Stimulated activated CD4-positive, alpha-beta T cell treated with anti-CD3 and anti-CD28 coated beads, TNF-alpha, amount 100 ng/mL, for 48 hours (primary cell): ENCODE results near the gene RAD50.
"Not testable (repeated sequence)": the region's sequence is repeated elsewhere in the genome, so short reads cannot be mapped to it uniquely, and the experiment has no call there.

Experiments used
- DNase-seq, 3 donors: peaks; one replicate each; pipeline ENCODE4 v3.0.0-alpha.2; 2020; ENCODE audit warnings: low read depth in 3 of 3

RAD50 gene

DNA sequence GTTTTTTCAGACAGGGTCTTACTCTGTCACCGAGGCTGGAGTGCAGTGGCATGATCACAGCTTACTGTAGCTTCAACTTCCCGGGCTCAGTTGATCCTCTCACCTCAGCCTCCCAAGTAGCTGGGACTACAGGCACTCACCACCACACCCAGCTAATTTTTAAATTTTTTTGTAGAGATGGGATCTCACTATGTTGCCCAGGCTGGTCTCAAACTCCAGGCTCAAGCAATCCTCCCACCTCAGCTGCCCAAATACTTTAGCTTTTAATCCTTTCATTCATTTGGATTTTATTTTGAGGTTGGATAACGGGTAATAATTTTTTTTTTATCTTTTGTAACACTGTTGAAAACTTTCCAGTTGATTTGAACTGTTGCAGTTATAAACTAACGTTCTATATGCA is 76.8 kb downstream of the RAD50 start:
- not testable (repeated sequence) for DNase-seq

DNA sequence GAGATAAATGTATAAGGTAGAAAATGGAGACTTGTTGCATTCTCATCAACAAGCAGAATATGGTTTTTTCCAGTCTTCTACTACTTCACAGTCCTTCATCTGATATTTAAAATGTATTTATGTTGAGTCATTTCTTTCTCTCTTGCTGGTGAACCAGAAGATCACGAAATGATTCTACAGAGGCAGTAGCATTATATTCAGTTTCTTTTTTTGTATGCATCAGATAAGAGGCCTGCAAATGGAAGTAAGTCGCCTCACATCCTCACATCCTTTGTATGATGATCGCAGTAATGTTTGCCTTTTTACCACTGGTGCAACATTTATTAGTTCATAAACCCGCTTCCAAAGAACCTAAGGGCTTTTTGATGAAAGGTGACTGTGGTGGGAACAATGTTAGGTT is 79.1 kb downstream of the RAD50 start:
- DNase-seq, result no peak

- no peak for DNase-seq
These were observed 80.5 kb downstream of the RAD50 start for GRCh38 chr5:132637241-132637640.

- DNase-seq, result no peak
These were observed 82.9 kb downstream of the RAD50 start for GRCh38 chr5:132639706-132640130.

GRCh38 chr5:132640613-132641012 is 83.8 kb downstream of the RAD50 start:
- no peak for DNase-seq

- no peak for DNase-seq
These were observed 84.5 kb downstream of the RAD50 start for GRCh38 chr5:132641241-132641723.

GRCh38 chr5:132641841-132642240 is 85.1 kb downstream of the RAD50 start:
- DNase-seq, result no peak

DNA sequence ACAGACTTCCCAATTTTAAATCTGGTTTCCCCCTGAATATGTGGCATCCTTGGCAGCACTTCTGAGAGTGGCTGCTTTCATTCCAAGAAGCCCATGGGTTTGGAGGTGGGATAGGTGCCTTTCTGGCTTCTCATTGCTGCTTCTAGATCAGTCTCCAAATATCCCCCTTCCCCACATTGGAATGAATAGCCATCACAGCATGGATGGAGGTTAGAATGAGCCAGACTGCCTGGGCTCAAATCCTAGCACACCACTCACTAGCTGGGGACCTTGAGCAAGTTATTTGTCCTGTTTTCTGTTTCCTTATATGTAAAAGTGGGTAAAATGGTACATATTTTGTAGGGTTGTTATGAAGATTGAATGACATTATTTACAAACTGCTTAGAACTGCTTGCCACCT is 87.4 kb downstream of the RAD50 start:
- DNase-seq, result no peak

DNA sequence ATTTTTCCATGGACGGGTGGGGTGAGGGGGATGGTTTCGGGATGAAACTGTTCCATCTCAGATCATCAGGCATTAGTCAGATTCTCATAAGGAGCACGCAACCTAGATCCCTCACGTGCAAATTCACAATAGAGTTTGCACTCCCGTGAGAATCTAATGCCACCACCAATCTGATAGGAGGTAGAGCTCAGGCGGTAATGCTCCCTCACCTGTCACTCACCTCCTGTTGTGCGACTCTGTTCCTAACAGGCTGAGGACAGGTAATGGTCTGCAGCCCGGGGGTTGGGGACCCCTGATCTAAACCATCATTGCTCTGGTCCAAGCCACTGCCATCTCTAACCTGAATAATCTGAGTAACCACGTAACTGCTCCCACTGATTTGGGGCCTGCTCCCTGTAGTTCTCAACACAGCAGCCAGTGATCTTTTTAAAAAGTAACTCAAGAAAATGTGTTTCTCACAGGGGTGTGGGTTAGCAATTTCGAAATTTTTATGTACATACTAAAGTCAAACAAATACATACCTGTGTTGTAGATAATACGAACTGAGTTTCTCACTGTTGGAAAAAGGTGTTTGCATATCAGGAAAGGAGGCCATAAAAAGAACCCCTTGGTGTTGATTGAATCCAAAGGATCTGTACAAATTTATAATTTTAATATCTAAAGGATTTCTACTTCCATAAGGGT is 89.9 kb downstream of the RAD50 start:
- no peak for DNase-seq

GRCh38 chr5:132647473-132647872 is 90.7 kb downstream of the RAD50 start:
- no peak for DNase-seq

GRCh38 chr5:132648355-132648754 is 91.6 kb downstream of the RAD50 start:
- DNase-seq, result no peak

- DNase-seq, result no peak
These were observed 95.2 kb downstream of the RAD50 start for GRCh38 chr5:132651838-132652469.

DNA sequence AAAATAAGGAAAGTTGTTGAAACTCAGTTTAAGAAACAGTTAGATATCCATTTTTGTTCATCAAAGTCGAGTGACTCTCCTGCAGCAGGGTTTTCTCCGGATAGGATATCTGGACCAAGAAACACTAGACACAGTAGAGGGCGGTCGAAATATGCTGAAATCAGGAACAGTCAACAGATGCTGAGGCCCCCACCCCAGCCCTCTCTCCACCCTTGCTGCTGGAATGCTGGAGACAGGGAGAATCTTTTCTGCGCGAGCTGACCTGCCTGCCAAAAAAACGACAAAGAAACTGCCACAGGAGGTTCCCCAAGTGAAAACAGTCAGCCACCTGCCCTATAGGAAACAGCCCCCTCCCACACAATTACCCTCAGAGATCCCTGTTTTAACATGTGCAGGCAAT is 96.9 kb downstream of the RAD50 start:
- DNase-seq, result no peak

DNA sequence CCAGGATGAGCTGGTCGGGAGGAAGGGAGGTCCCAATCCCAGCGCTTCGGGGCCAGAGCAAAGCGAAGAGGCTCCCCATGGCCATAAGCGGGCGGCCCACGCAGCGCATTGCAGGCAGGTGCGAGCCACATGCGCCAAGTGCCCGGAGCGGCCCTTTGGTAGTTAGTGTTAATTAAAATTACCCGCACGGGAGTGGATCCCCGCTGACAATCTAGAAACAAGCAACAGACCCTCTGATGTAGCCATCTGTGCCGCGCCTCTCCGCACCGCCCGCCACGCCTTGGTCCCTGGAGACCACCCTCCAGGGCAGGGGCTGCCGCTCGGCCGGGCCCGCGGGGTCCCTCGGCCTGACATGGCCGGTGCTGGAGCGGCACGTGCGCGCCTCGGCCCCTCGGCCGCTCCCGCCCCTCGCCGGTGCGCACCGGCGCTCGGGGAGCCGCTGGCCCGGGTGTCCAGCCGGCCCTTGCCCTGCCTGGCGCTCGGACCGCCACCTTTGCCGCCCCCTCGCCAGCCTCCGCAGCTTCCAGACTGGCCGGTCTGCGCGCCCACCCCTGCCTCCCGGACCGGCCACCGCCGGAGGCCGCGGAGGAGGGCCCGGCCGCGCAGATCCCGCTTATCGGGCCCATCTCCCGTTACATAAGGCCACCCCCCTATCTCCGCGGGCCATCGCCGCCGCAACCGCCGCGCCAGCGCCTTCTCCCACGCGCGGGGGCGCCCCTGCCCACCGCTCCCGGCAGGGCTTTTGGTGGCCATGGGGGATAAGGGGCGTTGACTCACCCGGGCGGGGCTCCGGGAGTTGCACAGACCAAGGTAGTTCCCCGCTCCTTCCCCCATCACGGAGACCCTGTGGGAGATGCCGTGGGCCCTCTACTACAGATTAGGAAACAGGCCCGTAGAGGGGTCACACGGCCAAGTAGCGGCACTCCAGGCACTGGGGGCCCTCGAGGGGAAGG is 99.3 kb downstream of the RAD50 start:
- DNase-seq, result no peak

DNA sequence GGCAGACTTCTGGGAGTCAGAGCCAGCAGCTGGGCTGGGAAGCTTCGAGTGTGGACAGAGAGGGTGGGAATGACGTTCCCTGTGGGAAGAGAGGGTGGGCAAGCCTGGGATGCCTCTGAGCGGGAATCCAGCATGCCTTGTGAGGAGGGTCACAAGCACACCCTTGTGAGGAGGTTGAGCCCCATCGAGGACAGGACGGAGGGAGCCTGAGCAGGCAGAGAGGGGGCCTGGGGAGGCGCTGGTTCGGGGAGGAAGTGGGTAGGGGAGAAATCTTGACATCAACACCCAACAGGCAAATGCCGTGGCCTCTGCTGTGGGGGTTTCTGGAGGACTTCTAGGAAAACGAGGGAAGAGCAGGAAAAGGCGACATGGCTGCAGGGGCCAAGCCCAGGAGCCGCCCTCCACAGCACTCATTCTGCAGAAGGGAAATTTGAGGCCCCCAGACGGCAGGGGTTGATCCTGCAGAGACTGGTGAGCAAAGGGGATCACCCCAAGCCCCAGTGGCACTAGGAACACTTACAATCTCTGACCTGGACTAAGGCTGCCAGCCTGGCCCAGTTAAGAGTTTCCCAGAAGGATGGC is 100.1 kb downstream of the RAD50 start:
- no peak for DNase-seq

DNA sequence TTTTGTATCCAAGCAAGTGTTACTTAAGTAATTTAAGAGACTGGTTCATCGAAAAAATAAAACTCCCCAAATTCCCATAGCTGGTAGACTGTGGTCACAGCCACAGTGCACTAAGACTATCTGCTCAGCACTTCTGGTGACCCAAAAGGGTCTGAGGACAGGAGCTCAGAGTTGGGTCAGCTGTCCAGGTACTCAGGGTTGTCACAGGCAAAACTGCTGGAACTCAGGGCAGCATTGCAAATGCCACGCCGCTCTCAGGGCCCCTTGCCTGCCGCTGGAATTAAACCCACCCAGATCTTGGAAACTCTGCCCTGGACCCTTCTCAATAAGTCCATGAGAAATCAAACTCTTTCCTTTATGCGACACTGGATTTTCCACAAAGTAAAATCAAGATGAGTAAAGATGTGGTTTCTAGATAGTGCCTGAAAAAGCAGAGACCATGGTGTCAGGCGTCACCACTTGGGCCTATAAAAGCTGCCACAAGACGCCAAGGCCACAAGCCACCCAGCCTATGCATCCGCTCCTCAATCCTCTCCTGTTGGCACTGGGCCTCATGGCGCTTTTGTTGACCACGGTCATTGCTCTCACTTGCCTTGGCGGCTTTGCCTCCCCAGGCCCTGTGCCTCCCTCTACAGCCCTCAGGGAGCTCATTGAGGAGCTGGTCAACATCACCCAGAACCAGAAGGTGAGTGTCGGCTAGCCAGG is 101.1 kb downstream of the RAD50 start, which contains the start of gene IL13:
Gene IL13 (plus strand): TSS at position 498 of the 705 bp plus-strand sequence. CDS start 14 bp downstream, at position 512.
- DNase-seq, result no peak

- DNase-seq, result no peak
These were observed 101.9 kb downstream of the RAD50 start for GRCh38 chr5:132658381-132659302.

DNA sequence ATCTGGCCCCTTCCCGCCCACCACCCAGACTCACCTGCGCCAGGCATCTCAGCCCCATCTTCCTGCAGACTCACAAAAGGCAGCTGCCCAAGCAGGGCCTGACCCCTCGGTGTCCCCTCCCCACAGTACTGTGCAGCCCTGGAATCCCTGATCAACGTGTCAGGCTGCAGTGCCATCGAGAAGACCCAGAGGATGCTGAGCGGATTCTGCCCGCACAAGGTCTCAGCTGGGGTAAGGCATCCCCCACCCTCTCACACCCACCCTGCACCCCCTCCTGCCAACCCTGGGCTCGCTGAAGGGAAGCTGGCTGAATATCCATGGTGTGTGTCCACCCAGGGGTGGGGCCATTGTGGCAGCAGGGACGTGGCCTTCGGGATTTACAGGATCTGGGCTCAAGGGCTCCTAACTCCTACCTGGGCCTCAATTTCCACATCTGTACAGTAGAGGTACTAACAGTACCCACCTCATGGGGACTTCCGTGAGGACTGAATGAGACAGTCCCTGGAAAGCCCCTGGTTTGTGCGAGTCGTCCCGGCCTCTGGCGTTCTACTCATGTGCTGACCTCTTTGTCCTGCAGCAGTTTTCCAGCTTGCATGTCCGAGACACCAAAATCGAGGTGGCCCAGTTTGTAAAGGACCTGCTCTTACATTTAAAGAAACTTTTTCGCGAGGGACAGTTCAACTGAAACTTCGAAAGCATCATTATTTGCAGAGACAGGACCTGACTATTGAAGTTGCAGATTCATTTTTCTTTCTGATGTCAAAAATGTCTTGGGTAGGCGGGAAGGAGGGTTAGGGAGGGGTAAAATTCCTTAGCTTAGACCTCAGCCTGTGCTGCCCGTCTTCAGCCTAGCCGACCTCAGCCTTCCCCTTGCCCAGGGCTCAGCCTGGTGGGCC is 103.1 kb downstream of the RAD50 start:
- DNase-seq, result no peak
